A549 (cell line): ENCODE results near the gene FCHO2. TPM values are rescaled to one million over a fixed set of nuclear protein-coding genes. Genes with fewer than 3 reads are reported as not detected.
A peak's percentile ranks its signal among the peaks of the same experiment; 100 is the strongest.

ENCODE experiments used
- ATAC-seq, 2 experiments: fragments of 200-7000 bp in 1 of 2; fragments of >200 bp in 1 of 2; cut with Nextera tagmentation in 1 of 2; cut with Tn5 transposase in 1 of 2; 3 replicates each; pipeline versions ENCODE4 v1.8.0 to v1.9.1; 2018 to 2020; ENCODE audit warnings: mild to moderate bottlenecking in 1 of 2, moderate library complexity in 1 of 2
- CTCF ChIA-PET: fragments of 300-600 bp; sonication (Branson Sonifier 250); formaldehyde crosslinking; extraction: SDS; loops from one replicate; lab custom pipeline; 2021; ENCODE audit warnings: antibody characterized with exemption, inconsistent platforms; lab: Yijun Ruan, JAX
- POLR2A ChIA-PET: fragments of 350-600 bp; formaldehyde crosslinking; extraction: SDS; loops from one replicate; lab custom pipeline; 2021; ENCODE audit warnings: antibody characterized with exemption, inconsistent platforms; lab: Yijun Ruan, JAX
- DNase-seq, 2 experiments: peaks; one replicate each; pipeline versions ENCODE4 v3.0.0 to v3.0.0-alpha.2; 2011 to 2016; ENCODE audit warnings: low read depth in 1 of 2, low spot score in 1 of 2
- FAIRE-seq: peaks from 2 replicates; lab custom pipeline; 2011; peaks lifted over from hg19 to GRCh38; lab: Jason Lieb, UNC
- H3K27ac ChIP-seq, 2 experiments: fragments of >200 bp; sonication (Bioruptor Twin); formaldehyde crosslinking; 3 replicates each; pipeline ENCODE4 v1.5.1; 2016 to 2017
- H3K4me1 ChIP-seq: fragments of >200 bp; sonication (Bioruptor Twin); formaldehyde crosslinking; 3 replicates; pipeline ENCODE4 v1.6.1; 2016
- H3K4me2 ChIP-seq: fragments of >200 bp; sonication (Bioruptor Twin); formaldehyde crosslinking; 3 replicates; pipeline ENCODE4 v1.6.1; 2016
- H3K4me3 ChIP-seq: fragments of >200 bp; sonication (Bioruptor Twin); formaldehyde crosslinking; 3 replicates; pipeline ENCODE4 v1.5.1; 2016
- H3K9me3 ChIP-seq: fragments of >200 bp; sonication (Bioruptor Twin); formaldehyde crosslinking; 3 replicates; pipeline ENCODE4 v1.6.1; 2016
- BHLHE40 ChIP-seq: IDR thresholded peaks from 2 replicates; pipeline ENCODE4 v1.6.1; 2012; ENCODE audit warnings: low read depth, low read length, inconsistent platforms
- CHD2 ChIP-seq: fragments of 150-350 bp; IDR thresholded peaks from 2 replicates; pipeline ENCODE4 v1.6.1; 2014; ENCODE audit warnings: low read length; ENCODE audit not compliant: partially characterized antibody
- EP300 ChIP-seq, 2 experiments: fragments of >200 bp; sonication (Bioruptor Twin); formaldehyde crosslinking; IDR thresholded peaks; 2 replicates in 1 of 2; 3 replicates in 1 of 2; pipeline ENCODE4 v1.6.1; 2016 to 2017
- ESRRA ChIP-seq: fragments of 150-350 bp; IDR thresholded peaks from 2 replicates; pipeline ENCODE4 v1.6.1; 2014; ENCODE audit warnings: mild to moderate bottlenecking, low read length, borderline replicate concordance
- FOSL2 ChIP-seq, 2 experiments: fragments of 450-650 bp in 1 of 2; fragments of >200 bp in 1 of 2; sonication (Bioruptor Twin) in 1 of 2; formaldehyde crosslinking; IDR thresholded peaks; 2 replicates each; pipeline versions ENCODE4 v1.5.0 to v1.6.1; 2016 to 2020; ENCODE audit warnings: mild to moderate bottlenecking in 1 of 2, moderate library complexity in 1 of 2
- FOXS1 ChIP-seq: fragments of 250-450 bp; sonication (Bioruptor Pico); IDR thresholded peaks from 2 replicates; pipeline ENCODE4 v1.5.0; 2020; ENCODE audit warnings: mild to moderate bottlenecking, moderate library complexity
- GATA3 ChIP-seq: IDR thresholded peaks from 2 replicates; pipeline ENCODE4 v1.6.1; 2012; ENCODE audit warnings: borderline replicate concordance
- HES2 ChIP-seq: fragments of >200 bp; sonication (Bioruptor Twin); formaldehyde crosslinking; IDR thresholded peaks from 2 replicates; pipeline ENCODE4 v1.6.1; 2016
- HEYL ChIP-seq: fragments of 250-450 bp; sonication (Bioruptor Pico); IDR thresholded peaks from 2 replicates; pipeline ENCODE4 v1.8.0; 2021; ENCODE audit warnings: mild to moderate bottlenecking, moderate library complexity
- HOXB13 ChIP-seq: fragments of 250-450 bp; sonication (Bioruptor Pico); IDR thresholded peaks from 2 replicates; pipeline ENCODE4 v1.5.0; 2020; ENCODE audit warnings: low read depth, mild to moderate bottlenecking, moderate library complexity
- JUNB ChIP-seq: fragments of >200 bp; sonication (Bioruptor Twin); formaldehyde crosslinking; IDR thresholded peaks from 2 replicates; pipeline ENCODE4 v1.6.1; 2016
- KDM1A ChIP-seq: fragments of 200-600 bp; sonication (generic); IDR thresholded peaks from 2 replicates; pipeline ENCODE4 v1.6.1; 2016; ENCODE audit warnings: low read depth, mild to moderate bottlenecking
- MAFK ChIP-seq: fragments of 450-650 bp; IDR thresholded peaks from 2 replicates; pipeline ENCODE4 v1.6.1; 2014; ENCODE audit not compliant: partially characterized antibody
- MAX ChIP-seq: IDR thresholded peaks from 2 replicates; pipeline ENCODE4 v1.6.1; 2012
- MYC ChIP-seq: IDR thresholded peaks from 2 replicates; pipeline ENCODE4 v1.6.1; 2012; ENCODE audit warnings: mild to moderate bottlenecking, inconsistent platforms, low read length, improper control_type of control experiment, borderline replicate concordance
- NFE2L2 ChIP-seq: fragments of 150-350 bp; conservative IDR thresholded peaks from 2 replicates; pipeline ENCODE4 v1.6.1; 2014; ENCODE audit warnings: low read length
- NPAS2 ChIP-seq: fragments of 250-450 bp; sonication (Bioruptor Pico); IDR thresholded peaks from 2 replicates; pipeline ENCODE4 v1.8.0; 2022; ENCODE audit warnings: mild to moderate bottlenecking, moderate library complexity, borderline replicate concordance
- PHF8 ChIP-seq: fragments of 200-600 bp; sonication (generic); IDR thresholded peaks from 2 replicates; pipeline ENCODE4 v1.6.1; 2016; ENCODE audit warnings: low read depth, mild to moderate bottlenecking, antibody characterized with exemption, moderate library complexity, borderline replicate concordance
- POLR2A ChIP-seq: IDR thresholded peaks from 2 replicates; pipeline ENCODE4 v1.6.1; 2012; ENCODE audit warnings: mild to moderate bottlenecking, low read length
- RAD21 ChIP-seq, 2 experiments: fragments of >200 bp in 1 of 2; sonication (Bioruptor Twin) in 1 of 2; formaldehyde crosslinking in 1 of 2; IDR thresholded peaks in 1 of 2; conservative IDR thresholded peaks in 1 of 2; 2 replicates in 1 of 2; 3 replicates in 1 of 2; pipeline ENCODE4 v1.6.1; 2012 to 2018; ENCODE audit warnings: inconsistent platforms in 1 of 2
- RCOR1 ChIP-seq: fragments of 150-350 bp; IDR thresholded peaks from 2 replicates; pipeline ENCODE4 v1.6.1; 2014; ENCODE audit warnings: antibody characterized with exemption, low read length, low read depth
- REST ChIP-seq: fragments of 200-600 bp; sonication (generic); IDR thresholded peaks from 2 replicates; pipeline ENCODE4 v1.6.1; 2016; ENCODE audit warnings: antibody characterized with exemption, mild to moderate bottlenecking, moderate library complexity
- SMC3 ChIP-seq: fragments of >200 bp; sonication (Bioruptor Twin); formaldehyde crosslinking; IDR thresholded peaks from 3 replicates; pipeline ENCODE4 v1.6.1; 2018; ENCODE audit warnings: inconsistent platforms
- SREBF2 ChIP-seq: fragments of 450-650 bp; IDR thresholded peaks from 2 replicates; pipeline ENCODE4 v1.6.1; 2014; ENCODE audit warnings: mild to moderate bottlenecking, moderate library complexity
- ZC3H11A ChIP-seq: fragments of 450-650 bp; IDR thresholded peaks from 2 replicates; pipeline ENCODE4 v1.6.1; 2014; ENCODE audit warnings: antibody characterized with exemption, mild to moderate bottlenecking
- ZSCAN20 ChIP-seq: fragments of 250-450 bp; sonication (Bioruptor Pico); IDR thresholded peaks from 2 replicates; pipeline ENCODE4 v1.8.0; 2022; ENCODE audit warnings: mild to moderate bottlenecking, moderate library complexity
- WGBS: methylation state at CpG from one replicate; pipeline ENCODE4 v1.1.6; 2017; ENCODE audit errors: missing lambda C conversion rate; 5-methylcytosine and 5-hydroxymethylcytosine counted together
- polyA plus RNA-seq, 4 experiments: library from polyadenylated mRNA; depleted of rRNA in 3 of 4; stranded (reverse); fragments of >200 nt; fragmentation: RNase III in 1 of 4; extraction: RNeasy Plus Mini Kit Qiagen cat#74134 plus additional on column Dnase treatment in 1 of 4; gene quantifications; 2 replicates in 3 of 4; 3 replicates in 1 of 4; pipeline ENCODE4 v1.2.3, GENCODE V29; 2011 to 2017

The FCHO2 gene
- polyA plus RNA-seq, 2 of the 4 experiments (the other 2 are of a cell fraction) = 9.1 to 14.9 TPM

- no peak for DNase-seq
- no peak for ATAC-seq
- no peak overlapping the region for H3K4me2 ChIP-seq
- TF ChIP-seq EP300 (IDR thresholded peaks at IDR 0.05) (no peak), ZC3H11A (no peak), NFE2L2 (no peak), POLR2A (no peak), KDM1A (no peak), FOXS1 (CRISPR knock-in tag) (no peak), ESRRA (no peak), FOSL2 (IDR thresholded peaks at IDR 0.05) (no peak), FOSL2 (CRISPR knock-in tag; IDR thresholded peaks at IDR 0.05) (no peak)
- TF ChIP-seq, all 56 proteins: peak for 0
- Histone ChIP-seq H3K27ac (no peak overlapping the region), H3K9me3 (no peaks in the 10 kb centered on the region), H3K4me1 (peaks cover 18% of the 10 kb centered on the region), H3K4me3 (no peak overlapping the region)
- ChIA-PET CTCF (no interaction called here), POLR2A (no interaction called here)
- WGBS = 82% methylated on average over 2 of the region's 2 CpGs
- FAIRE-seq = no peak
These were observed 76.0 kb downstream of the FCHO2 start for GRCh38 chr5:73031839-73032238.

GRCh38 chr5:73032635-73033034 is 76.8 kb downstream of the FCHO2 start:
- no peak for ATAC-seq
- Histone ChIP-seq H3K9me3 (no peaks in the 10 kb centered on the region), H3K4me2 (no peak overlapping the region), H3K4me1 (peaks cover 18% of the 10 kb centered on the region), H3K27ac (no peak overlapping the region), H3K4me3 (no peak overlapping the region)
- TF ChIP-seq MAFK = no peak
- TF ChIP-seq POLR2A = no peak
- ChIA-PET POLR2A (no interaction called here), CTCF (interaction anchor here (1.0 kb wide), 1 partner anchor 14 kb away, joined by 3 read pairs; no protein-coding TSS in a partner anchor)
- WGBS = 90% methylated on average over 2 of the region's 2 CpGs
- DNase-seq = no peak
- FAIRE-seq = no peak

GRCh38 chr5:73037545-73037944 is 81.7 kb downstream of the FCHO2 start:
- no peak for FAIRE-seq
- WGBS = 92% methylated on average over 5 of the region's 5 CpGs
- ChIA-PET CTCF (interaction anchor here (0.6 to 1.1 kb wide), 2 partner anchors 41 to 178 kb away, joined by 3 read pairs; no protein-coding TSS in a partner anchor), POLR2A (no interaction called here)
- ATAC-seq = no peak
- H3K27ac ChIP-seq = no peak overlapping the region
- H3K4me2 ChIP-seq = no peak overlapping the region
- no peak for TF ChIP-seq JUNB
- TF ChIP-seq SMC3 = no peak
- no peak for TF ChIP-seq NPAS2 (CRISPR knock-in tag)
- no peak for TF ChIP-seq HOXB13 (CRISPR knock-in tag)
- peak; percentile 47 for TF ChIP-seq MAFK
- H3K4me3 ChIP-seq = no peak overlapping the region
- no peak for DNase-seq
- H3K4me1 ChIP-seq = no peaks in the 10 kb centered on the region
- no peaks in the 10 kb centered on the region for H3K9me3 ChIP-seq

GRCh38 chr5:73039082-73039481 is 83.2 kb downstream of the FCHO2 start:
- H3K4me1 ChIP-seq = no peaks in the 10 kb centered on the region
- H3K9me3 ChIP-seq = no peaks in the 10 kb centered on the region
- TF ChIP-seq BHLHE40 (no peak), JUNB (no peak), REST (no peak), MAX (no peak), GATA3 (no peak), SREBF2 (no peak), HEYL (CRISPR knock-in tag) (no peak), RCOR1 (no peak), PHF8 (no peak), MYC (no peak), HES2 (no peak), RAD21 (conservative IDR thresholded peaks at IDR 0.05 in 1 of 2, IDR thresholded peaks at IDR 0.05 in 1 of 2) (no peak), ZSCAN20 (CRISPR knock-in tag) (no peak), CHD2 (no peak), KDM1A (no peak)
- no peak for FAIRE-seq
- no peak for DNase-seq
- ChIA-PET CTCF (interaction anchor here (0.6 kb wide), 1 partner anchor 860 kb away, joined by 3 read pairs; no protein-coding TSS in a partner anchor), POLR2A (no interaction called here)
- no peak for ATAC-seq
- no peak overlapping the region for H3K4me2 ChIP-seq
- no peak overlapping the region for H3K4me3 ChIP-seq
- H3K27ac ChIP-seq = no peak overlapping the region
